Small intestine (tissue), 7 donors: ENCODE results near the gene RBBP5. TPM values are rescaled to one million over a fixed set of nuclear protein-coding genes. Genes with fewer than 3 reads are reported as not detected.

Experiments used
- DNase-seq, 2 donors: peaks; one replicate each; pipeline versions ENCODE4 v3.0.0 to v3.0.0-alpha.2; 2013
- FAIRE-seq: peaks from 2 replicates; lab custom pipeline; 2012; peaks lifted over from hg19 to GRCh38; lab: Jason Lieb, UNC
- H3K27ac ChIP-seq, 3 donors: one replicate each; pipeline ENCODE4 v1.5.1; 2013; ENCODE audit warnings: low read length in 2 of 3, mild to moderate bottlenecking in 2 of 3, control low read depth in 1 of 3, inconsistent platforms in 1 of 3, low read depth in 1 of 3, moderate library complexity in 1 of 3
- H3K27me3 ChIP-seq, 3 donors: one replicate each; pipeline ENCODE4 v1.6.1; 2013; ENCODE audit warnings: low read length in 3 of 3, inconsistent platforms in 1 of 3; ENCODE audit not compliant: control insufficient read depth in 3 of 3, insufficient read depth in 3 of 3
- H3K36me3 ChIP-seq, 3 donors: one replicate each; pipeline ENCODE4 v1.6.1; 2013; ENCODE audit warnings: low read length in 3 of 3, inconsistent platforms in 1 of 3, low read depth in 1 of 3, mild to moderate bottlenecking in 1 of 3, moderate library complexity in 1 of 3; ENCODE audit not compliant: control insufficient read depth in 3 of 3, insufficient read depth in 2 of 3
- H3K4me1 ChIP-seq, 3 donors: one replicate each; pipeline ENCODE4 v1.6.1; 2013; ENCODE audit warnings: low read length in 2 of 3, inconsistent platforms in 1 of 3, low read depth in 1 of 3, mild to moderate bottlenecking in 1 of 3, moderate library complexity in 1 of 3; ENCODE audit not compliant: control insufficient read depth in 3 of 3, insufficient read depth in 2 of 3
- H3K4me3 ChIP-seq, 3 donors: one replicate each; pipeline ENCODE4 v1.5.1; 2013; ENCODE audit warnings: low read length in 3 of 3, control low read depth in 1 of 3, inconsistent platforms in 1 of 3, low read depth in 1 of 3, mild to moderate bottlenecking in 1 of 3, moderate library complexity in 1 of 3
- H3K9me3 ChIP-seq, 2 donors: one replicate each; pipeline ENCODE4 v1.6.1; 2013; ENCODE audit warnings: low read depth in 1 of 2, low read length in 1 of 2; ENCODE audit not compliant: control insufficient read depth in 2 of 2, insufficient read depth in 1 of 2
- WGBS, 3 donors: extraction: QIAGEN DNeasy Blood & Tissue Kit; methylation state at CpG; one replicate each; pipeline ENCODE4 v1.1.7; 2013; 5-methylcytosine and 5-hydroxymethylcytosine counted together
- polyA plus RNA-seq, 4 donors: library from polyadenylated mRNA; stranded (reverse) in 3 of 4; unstranded in 1 of 4; fragments of 200-250 nt in 3 of 4; fragments of 120-200 nt in 1 of 4; gene quantifications; one replicate each; pipeline versions ENCODE4 v1.2.1 to v1.2.3, GENCODE V29; 2013
- donor health status: healthy with polysubstance abuse.
- donor health status: control.
- donor health status: control.
- donor health status: Bipolar disorder and iron deficiency.
- donor health status: healthy.

The RBBP5 gene
- polyA plus RNA-seq, 4 donors = 5.9 to 14.4 (median 7.1) TPM

GRCh38 chr1:205142102-205142469 is 20.3 kb upstream of the RBBP5 start:
- FAIRE-seq (no peak), DNase-seq (no peak)
- H3K27ac ChIP-seq = no peak overlapping the region
- peaks cover 0 to 3% (median 2%) of the 10 kb centered on the region in 3 donors for H3K36me3 ChIP-seq
- H3K4me1 ChIP-seq = no peaks in the 10 kb centered on the region
- WGBS, 3 donors = 28 to 40% (median 31%) methylated on average over 2 of the region's 2 CpGs
- no peaks in the 10 kb centered on the region for H3K27me3 ChIP-seq
- H3K9me3 ChIP-seq = no peaks in the 10 kb centered on the region
- H3K4me3 ChIP-seq = no peak overlapping the region

DNA sequence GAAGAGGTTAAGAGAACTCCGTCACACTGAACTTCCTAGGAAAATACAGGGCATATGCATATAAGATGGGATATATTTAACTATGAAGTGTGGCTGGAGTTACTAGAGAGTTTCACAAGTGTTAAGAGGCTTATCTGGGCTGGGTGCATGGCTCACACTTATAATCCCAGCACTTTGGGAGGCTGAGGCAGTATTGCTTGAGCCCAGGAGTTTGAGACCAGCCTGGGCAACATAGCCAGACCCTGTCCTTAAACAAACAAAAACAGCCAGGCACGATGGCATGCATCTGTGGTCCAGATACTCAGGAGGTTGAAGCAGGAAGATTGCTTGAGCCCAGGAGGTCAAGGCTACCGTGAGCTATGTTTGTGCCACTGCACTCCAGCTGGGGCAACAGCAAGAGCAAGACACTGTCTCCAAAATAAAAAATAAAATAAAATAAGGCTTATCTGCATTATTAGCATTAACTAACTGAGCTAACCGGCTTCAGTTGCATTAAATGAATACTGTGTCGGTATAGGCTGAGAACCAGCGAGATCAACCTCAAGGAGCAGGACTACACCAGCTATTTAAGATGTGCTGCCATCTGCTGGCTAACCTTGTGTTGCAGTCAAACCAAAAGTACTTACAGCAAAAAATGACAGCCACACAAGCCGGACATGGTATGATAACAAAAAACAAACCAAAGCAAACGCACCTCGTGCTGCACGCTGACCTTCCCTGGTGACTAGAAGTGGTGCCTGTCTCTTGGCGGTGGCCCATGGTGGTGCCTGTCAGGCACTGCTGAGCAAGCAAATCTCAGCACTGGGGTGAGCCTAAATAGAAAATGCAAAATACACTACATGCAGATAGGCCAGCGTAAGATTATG is 19.7 kb upstream of the RBBP5 start:
- H3K4me3 ChIP-seq = no peak overlapping the region
- H3K9me3 ChIP-seq = no peaks in the 10 kb centered on the region
- peak; percentile 82 to 85 for DNase-seq
- WGBS, 3 donors = 18 to 21% (median 19%) methylated on average over 12 of the region's 12 CpGs
- H3K36me3 ChIP-seq = peaks cover 0 to 2% (median 0%) of the 10 kb centered on the region in 3 donors
- H3K4me1 ChIP-seq = no peaks in the 10 kb centered on the region
- no peak for FAIRE-seq
- no peaks in the 10 kb centered on the region for H3K27me3 ChIP-seq
- no peak overlapping the region for H3K27ac ChIP-seq

- no peaks in the 10 kb centered on the region for H3K9me3 ChIP-seq
- no peak for FAIRE-seq
- DNase-seq = no peak
- H3K36me3 ChIP-seq = no peaks in the 10 kb centered on the region
- H3K4me1 ChIP-seq = no peaks in the 10 kb centered on the region
- H3K4me3 ChIP-seq = no peak overlapping the region
- no peaks in the 10 kb centered on the region for H3K27me3 ChIP-seq
- H3K27ac ChIP-seq = no peak overlapping the region
- 63 to 87% (median 78%) methylated on average over 4 of the region's 4 CpGs for WGBS, 3 donors
Observed at GRCh38 chr1:205140113-205140512, 18.3 kb upstream of the RBBP5 start.

DNA sequence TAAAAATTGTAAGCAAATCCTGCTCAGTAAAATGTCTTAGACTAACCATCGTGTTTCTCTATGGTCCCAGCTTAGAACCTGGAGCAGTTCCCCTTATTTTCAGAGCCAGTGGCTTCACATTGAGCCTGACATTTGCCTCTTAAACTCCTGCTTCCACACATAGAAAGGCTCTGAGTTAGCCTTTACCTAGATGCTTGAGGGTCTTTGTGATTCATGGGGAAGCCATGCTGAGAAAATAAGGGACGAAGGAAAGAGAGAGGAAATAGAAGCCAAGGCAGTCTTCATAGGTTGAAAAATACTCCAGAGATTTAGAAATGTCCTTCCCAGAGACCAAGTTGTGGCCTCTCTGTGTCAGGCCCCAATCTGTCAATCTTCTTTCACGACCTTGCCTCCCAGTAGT is 16.1 kb upstream of the RBBP5 start:
- Histone ChIP-seq H3K27ac (no peak overlapping the region), H3K27me3 (no peaks in the 10 kb centered on the region), H3K4me1 (no peaks in the 10 kb centered on the region), H3K4me3 (no peak overlapping the region), H3K36me3 (no peaks in the 10 kb centered on the region), H3K9me3 (no peaks in the 10 kb centered on the region)
- no peak for FAIRE-seq
- WGBS, 3 donors = 72 to 77% (median 76%) methylated on average over 3 of the region's 3 CpGs
- DNase-seq = no peak

- no peaks in the 10 kb centered on the region for H3K36me3 ChIP-seq
- no peak for FAIRE-seq
- H3K4me1 ChIP-seq = no peaks in the 10 kb centered on the region
- H3K4me3 ChIP-seq = no peak overlapping the region
- H3K27ac ChIP-seq = no peak overlapping the region
- WGBS, 3 donors = 25 to 67% (median 35%) methylated on average over 1 of the region's 1 CpG
- no peak for DNase-seq
- H3K9me3 ChIP-seq = no peaks in the 10 kb centered on the region
- no peaks in the 10 kb centered on the region for H3K27me3 ChIP-seq
Observed at GRCh38 chr1:205133287-205133686, 11.5 kb upstream of the RBBP5 start.

DNA sequence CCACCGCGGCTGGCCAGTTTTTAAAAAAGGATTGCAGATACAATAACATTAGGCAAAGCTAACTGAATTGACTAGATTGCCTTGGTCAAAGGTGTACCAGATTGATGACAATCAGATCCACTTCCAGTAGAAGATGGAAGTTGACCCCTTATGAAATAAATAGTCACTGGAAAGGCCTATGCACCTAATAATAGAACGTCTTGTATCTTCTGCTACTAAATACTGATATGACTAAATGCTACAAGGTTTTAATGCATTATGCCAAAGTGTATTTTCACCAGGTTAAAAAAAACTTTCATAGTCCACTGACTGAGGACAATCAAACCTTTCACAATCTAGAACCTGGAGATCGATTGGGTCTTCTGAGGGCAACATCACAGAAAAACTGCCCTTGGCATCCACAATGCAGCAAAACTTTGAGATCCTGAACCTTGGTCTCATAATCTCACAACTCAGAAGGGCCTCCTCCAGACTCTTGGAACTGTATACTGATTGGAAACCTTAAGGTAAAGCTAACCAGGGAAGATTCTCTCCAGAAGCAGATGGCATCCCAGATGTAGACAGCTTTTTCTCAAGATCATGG is 7.8 kb upstream of the RBBP5 start:
- no peak overlapping the region for H3K4me3 ChIP-seq
- no peaks in the 10 kb centered on the region for H3K9me3 ChIP-seq
- no peaks in the 10 kb centered on the region for H3K27me3 ChIP-seq
- no peak for DNase-seq
- no peaks in the 10 kb centered on the region for H3K36me3 ChIP-seq
- no peaks in the 10 kb centered on the region for H3K4me1 ChIP-seq
- FAIRE-seq = no peak
- no peak overlapping the region for H3K27ac ChIP-seq
- 60 to 86% (median 60%) methylated on average over 4 of the region's 4 CpGs for WGBS, 3 donors

GRCh38 chr1:205128050-205128449 is 6.3 kb upstream of the RBBP5 start:
- WGBS, 3 donors = 91% methylated on average over 2 of the region's 2 CpGs
- H3K27ac ChIP-seq = no peak overlapping the region
- no peaks in the 10 kb centered on the region for H3K27me3 ChIP-seq
- H3K9me3 ChIP-seq = no peaks in the 10 kb centered on the region
- no peaks in the 10 kb centered on the region for H3K36me3 ChIP-seq
- H3K4me3 ChIP-seq = no peak overlapping the region
- H3K4me1 ChIP-seq = no peaks in the 10 kb centered on the region
- FAIRE-seq (no peak), DNase-seq (no peak)

GRCh38 chr1:205127646-205128045 is 5.9 kb upstream of the RBBP5 start:
- H3K27ac ChIP-seq = no peak overlapping the region
- DNase-seq (no peak), FAIRE-seq (no peak)
- no peaks in the 10 kb centered on the region for H3K27me3 ChIP-seq
- H3K4me1 ChIP-seq = no peaks in the 10 kb centered on the region
- H3K4me3 ChIP-seq = no peak overlapping the region
- H3K9me3 ChIP-seq = no peaks in the 10 kb centered on the region
- WGBS, 3 donors = 88 to 89% (median 89%) methylated on average over 3 of the region's 3 CpGs
- no peaks in the 10 kb centered on the region for H3K36me3 ChIP-seq
